ENCODE results near the gene PCDHGA1.
"Not testable (repeated sequence)": the region's sequence is repeated elsewhere in the genome, so short reads cannot be mapped to it uniquely, and the experiment has no call there.

The PCDHGA1 gene

DNA sequence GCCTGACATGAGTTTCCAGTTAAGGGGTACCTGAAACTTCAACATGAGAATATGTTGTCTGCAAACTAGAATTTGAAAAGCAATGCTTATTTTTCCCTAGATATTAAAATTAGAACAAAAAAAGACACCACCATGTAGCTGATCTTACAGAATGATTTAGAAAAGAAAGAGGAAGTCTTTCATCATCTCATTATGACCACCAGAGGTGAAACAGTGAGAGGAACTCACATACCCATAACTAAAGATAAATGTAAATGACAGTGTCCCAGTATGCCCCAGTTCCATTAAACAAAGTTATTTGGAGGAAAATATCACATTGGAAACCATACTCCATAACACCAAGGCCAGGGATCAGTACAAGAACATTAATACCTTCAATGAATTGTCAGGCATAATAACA, 16.6 kb upstream of the PCDHGA1 start:
- H2AFZ ChIP-seq (ENCODE audit: low read depth), result no peak overlapping the region
- no peaks in the 10 kb centered on the region for H4K20me1 ChIP-seq (ENCODE audit: insufficient read depth)
- H3K4me3 ChIP-seq (IDR thresholded peaks at IDR 0.05; ENCODE audit: insufficient read depth, low read depth, low read length), result no peak overlapping the region
- H3K27ac ChIP-seq, result no peak overlapping the region
- peaks cover 6% of the 10 kb centered on the region; the same call in 1 of the 2 replicates for H3K36me3 ChIP-seq (ENCODE audit: insufficient read depth)
- no peaks in the 10 kb centered on the region for H3K27me3 ChIP-seq (ENCODE audit: insufficient read depth, low read depth)
- TF ChIP-seq, protein P1, sequence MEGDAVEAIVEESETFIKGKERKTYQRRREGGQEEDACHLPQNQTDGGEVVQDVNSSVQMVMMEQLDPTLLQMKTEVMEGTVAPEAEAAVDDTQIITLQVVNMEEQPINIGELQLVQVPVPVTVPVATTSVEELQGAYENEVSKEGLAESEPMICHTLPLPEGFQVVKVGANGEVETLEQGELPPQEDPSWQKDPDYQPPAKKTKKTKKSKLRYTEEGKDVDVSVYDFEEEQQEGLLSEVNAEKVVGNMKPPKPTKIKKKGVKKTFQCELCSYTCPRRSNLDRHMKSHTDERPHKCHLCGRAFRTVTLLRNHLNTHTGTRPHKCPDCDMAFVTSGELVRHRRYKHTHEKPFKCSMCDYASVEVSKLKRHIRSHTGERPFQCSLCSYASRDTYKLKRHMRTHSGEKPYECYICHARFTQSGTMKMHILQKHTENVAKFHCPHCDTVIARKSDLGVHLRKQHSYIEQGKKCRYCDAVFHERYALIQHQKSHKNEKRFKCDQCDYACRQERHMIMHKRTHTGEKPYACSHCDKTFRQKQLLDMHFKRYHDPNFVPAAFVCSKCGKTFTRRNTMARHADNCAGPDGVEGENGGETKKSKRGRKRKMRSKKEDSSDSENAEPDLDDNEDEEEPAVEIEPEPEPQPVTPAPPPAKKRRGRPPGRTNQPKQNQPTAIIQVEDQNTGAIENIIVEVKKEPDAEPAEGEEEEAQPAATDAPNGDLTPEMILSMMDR (conservative IDR thresholded peaks at IDR 0.05; ENCODE audit: low read depth, low read length), result no peak
- no peak overlapping the region for H3K4me2 ChIP-seq
- no peaks in the 10 kb centered on the region for H3K4me1 ChIP-seq (ENCODE audit: low read depth, poor library complexity, severe bottlenecking)
- peaks cover 21% of the 10 kb centered on the region for H3K79me2 ChIP-seq (ENCODE audit: insufficient read depth, low read depth)
- no peak overlapping the region for H3K9ac ChIP-seq

DNA sequence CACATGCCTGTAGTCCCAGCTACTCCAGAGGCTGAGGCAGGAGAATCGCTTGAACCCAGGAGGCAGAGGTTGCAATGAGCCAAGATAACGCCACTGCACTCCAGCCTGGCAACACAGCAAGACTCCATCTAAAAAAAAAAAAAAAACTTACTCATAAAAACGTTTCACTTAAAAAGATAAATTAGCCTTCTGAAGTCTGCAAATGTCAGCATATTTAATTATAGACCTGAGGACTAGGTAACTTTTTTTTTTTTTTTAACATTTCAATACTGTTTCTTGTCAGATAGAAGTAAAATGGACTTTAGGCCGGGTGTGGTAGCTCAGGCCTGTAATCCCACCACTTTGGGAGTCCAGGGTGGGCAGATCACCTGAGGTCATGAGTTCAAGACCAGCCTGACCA, 13.4 kb upstream of the PCDHGA1 start:
- peaks cover 36% of the 10 kb centered on the region for H3K79me2 ChIP-seq (ENCODE audit: insufficient read depth, low read depth)
- not testable (repeated sequence) for H4K20me1 ChIP-seq (ENCODE audit: insufficient read depth); H3K9ac ChIP-seq; H3K4me1 ChIP-seq (ENCODE audit: low read depth, poor library complexity, severe bottlenecking); H2AFZ ChIP-seq (ENCODE audit: low read depth); H3K27me3 ChIP-seq (ENCODE audit: insufficient read depth, low read depth); H3K4me3 ChIP-seq (IDR thresholded peaks at IDR 0.05; ENCODE audit: insufficient read depth, low read depth, low read length); H3K27ac ChIP-seq; H3K4me2 ChIP-seq
- peaks cover 12% of the 10 kb centered on the region; the same call in 1 of the 2 replicates for H3K36me3 ChIP-seq (ENCODE audit: insufficient read depth)

DNA sequence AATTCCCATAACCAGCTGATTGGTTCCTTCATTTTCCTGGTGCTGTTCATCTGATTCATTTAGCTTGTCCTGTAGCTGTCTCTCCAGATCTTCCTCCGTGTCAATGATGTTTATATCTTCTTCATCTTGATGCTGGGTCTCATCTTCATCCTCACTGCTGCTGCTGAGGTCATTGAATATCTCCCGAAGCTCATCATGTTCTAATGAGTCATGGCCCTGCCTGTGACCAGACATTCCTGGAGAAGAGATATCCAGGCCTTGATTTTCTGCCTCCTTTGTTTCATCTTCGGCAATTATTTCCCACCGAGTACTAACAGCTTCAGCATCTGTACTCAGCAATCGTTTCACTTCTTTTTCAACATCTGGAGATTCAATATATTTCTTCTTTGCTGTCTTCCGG, 11.1 kb upstream of the PCDHGA1 start:
- Histone ChIP-seq H3K4me1 (ENCODE audit: low read depth, poor library complexity, severe bottlenecking) (no peaks in the 10 kb centered on the region), H3K9ac (no peak overlapping the region), H3K27me3 (ENCODE audit: insufficient read depth, low read depth) (no peaks in the 10 kb centered on the region), H3K36me3 (ENCODE audit: insufficient read depth) (peaks cover 11% of the 10 kb centered on the region; the same call in 1 of the 2 replicates), H3K4me2 (peak overlapping the region; percentile 54), H3K4me3 (IDR thresholded peaks at IDR 0.05; ENCODE audit: insufficient read depth, low read depth, low read length) (no peak overlapping the region), H3K27ac (no peak overlapping the region), H4K20me1 (ENCODE audit: insufficient read depth) (no peaks in the 10 kb centered on the region), H3K79me2 (ENCODE audit: insufficient read depth, low read depth) (peaks cover 36% of the 10 kb centered on the region), H2AFZ (ENCODE audit: low read depth) (no peak overlapping the region)
- TF ChIP-seq, protein P1 (conservative IDR thresholded peaks at IDR 0.05; ENCODE audit: low read depth, low read length), result no peak

DNA sequence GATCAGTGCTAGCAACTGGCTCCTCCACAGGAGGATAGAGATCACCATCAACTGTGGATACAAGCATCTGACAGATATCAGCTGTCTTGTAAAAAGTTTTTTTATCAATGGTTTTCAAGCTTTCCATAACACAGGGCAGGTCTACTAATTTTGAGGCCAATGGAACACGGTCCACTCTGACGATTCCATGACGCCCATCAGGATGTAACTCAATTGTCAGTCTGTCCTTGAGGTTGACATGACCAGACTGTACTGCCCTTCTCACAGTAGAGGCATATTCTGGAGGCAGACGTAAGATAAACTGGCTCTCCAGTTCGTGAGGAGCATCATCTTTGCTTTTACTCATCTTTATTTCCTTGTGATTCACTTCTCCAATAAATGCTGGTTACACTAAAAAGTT, 10.6 kb upstream of the PCDHGA1 start:
- TF ChIP-seq, protein P1 (conservative IDR thresholded peaks at IDR 0.05; ENCODE audit: low read depth, low read length), result no peak
- H3K27ac ChIP-seq, result peak overlapping the region; percentile 97; the same call in 1 of the 2 replicates

DNA sequence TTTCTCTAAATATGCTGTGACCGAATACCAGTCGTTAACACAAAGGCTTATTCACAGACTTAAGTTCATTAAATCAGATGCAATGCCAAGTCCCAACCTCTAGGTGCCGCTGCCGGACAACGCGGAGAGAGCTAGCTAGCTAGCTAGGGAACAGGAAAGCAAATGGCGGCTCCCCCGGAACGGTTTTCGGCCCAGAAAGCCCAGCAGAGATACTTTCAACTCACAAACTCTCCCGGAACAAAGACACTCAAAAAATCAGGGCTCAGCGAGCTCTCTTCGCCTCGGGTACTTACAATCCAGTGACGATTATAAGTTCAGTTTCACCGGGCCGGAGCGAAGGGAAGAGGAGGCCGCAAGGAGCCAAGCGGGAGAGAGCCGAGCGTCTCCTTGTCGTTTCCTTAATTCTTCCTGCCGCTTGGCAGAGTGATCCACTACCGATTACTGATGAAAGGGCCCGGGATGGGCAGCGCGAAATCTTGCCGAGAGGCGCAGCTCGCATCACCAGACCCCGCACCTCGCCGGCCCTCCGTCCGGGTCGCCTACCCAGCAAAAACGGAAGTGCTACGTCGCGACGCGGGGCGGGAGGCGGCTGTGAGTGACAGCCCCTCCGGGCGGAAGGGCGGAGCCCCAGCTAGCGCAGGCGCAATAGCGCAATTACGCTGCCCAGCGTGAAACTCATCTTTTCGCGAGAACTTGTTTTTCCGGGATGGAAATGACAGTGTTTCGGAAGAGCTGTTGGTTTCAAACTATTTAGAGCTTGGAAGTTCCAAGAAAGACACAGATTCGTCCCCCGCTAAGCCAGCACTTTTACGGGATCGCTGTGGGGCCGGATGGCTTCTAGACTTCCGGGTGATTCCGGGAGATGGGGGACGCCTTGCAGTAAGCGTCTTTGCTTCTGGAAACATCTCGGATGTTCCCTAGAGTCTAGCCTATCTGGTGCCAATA, 9.8 kb upstream of the PCDHGA1 start, which contains the start of gene TAF7:
TAF7 (minus strand) TSS at position 560 of the 945 bp plus-strand sequence. CDS start 740 bp downstream, outside the sequence.
- no peaks in the 10 kb centered on the region for H3K27me3 ChIP-seq (ENCODE audit: insufficient read depth, low read depth)
- H3K9ac ChIP-seq, result peak within 1 kb of the TSS; percentile 96
- H3K4me3 ChIP-seq (IDR thresholded peaks at IDR 0.05; ENCODE audit: insufficient read depth, low read depth, low read length), result no peak within 1 kb of the TSS
- H3K27ac ChIP-seq, result peak within 1 kb of the TSS; percentile 97
- no peaks in the 10 kb centered on the region for H3K4me1 ChIP-seq (ENCODE audit: low read depth, poor library complexity, severe bottlenecking)
- peak within 1 kb of the TSS; percentile 90 for H2AFZ ChIP-seq (ENCODE audit: low read depth)
- peaks cover 9% of the 10 kb centered on the region; the same call in 1 of the 2 replicates for H3K36me3 ChIP-seq (ENCODE audit: insufficient read depth)
- TF ChIP-seq, protein P1 (conservative IDR thresholded peaks at IDR 0.05; ENCODE audit: low read depth, low read length), result peak; percentile 90
- H3K4me2 ChIP-seq, result peak within 1 kb of the TSS; percentile 54
- no peaks in the 10 kb centered on the region for H4K20me1 ChIP-seq (ENCODE audit: insufficient read depth)
- peaks cover 36% of the 10 kb centered on the region for H3K79me2 ChIP-seq (ENCODE audit: insufficient read depth, low read depth)

More for the DNA sequence above, 10.6 kb upstream of the PCDHGA1 start:
- Histone ChIP-seq H3K9ac (no peak overlapping the region), H2AFZ (ENCODE audit: low read depth) (no peak overlapping the region), H4K20me1 (ENCODE audit: insufficient read depth) (no peaks in the 10 kb centered on the region), H3K4me1 (ENCODE audit: low read depth, poor library complexity, severe bottlenecking) (no peaks in the 10 kb centered on the region), H3K4me2 (peak overlapping the region; percentile 54), H3K4me3 (IDR thresholded peaks at IDR 0.05; ENCODE audit: insufficient read depth, low read depth, low read length) (no peak overlapping the region), H3K79me2 (ENCODE audit: insufficient read depth, low read depth) (peaks cover 36% of the 10 kb centered on the region), H3K27me3 (ENCODE audit: insufficient read depth, low read depth) (no peaks in the 10 kb centered on the region), H3K36me3 (ENCODE audit: insufficient read depth) (peaks cover 9% of the 10 kb centered on the region; the same call in 1 of the 2 replicates)

Measured in KMS-11 (cell line).